Natural killer cell (primary cell): Measurements from ENCODE around the gene ST6GAL1. TPM values are rescaled to one million over a fixed set of nuclear protein-coding genes. Genes with fewer than 3 reads are reported as not detected.

ENCODE experiments used
- ATAC-seq, 3 donors: fragments of 150-1000 bp in 2 of 3; fragments of 200-7000 bp in 1 of 3; cut with Tn5 transposase; 1 replicate in 1 of 3; 2 replicates in 2 of 3; pipeline ENCODE4 v1.10.0; 2021; ENCODE audit warnings: mild to moderate bottlenecking in 2 of 3, moderate library complexity in 2 of 3
- DNase-seq, 2 donors: peaks; one replicate each; pipeline versions ENCODE4 v3.0.0 to v3.0.0-alpha.2; 2013 to 2021; ENCODE audit warnings: mixed read lengths in 1 of 2
- H3K27ac ChIP-seq: one replicate; pipeline ENCODE4 v1.5.1; 2013; ENCODE audit warnings: mild to moderate bottlenecking, low read length
- H3K27me3 ChIP-seq: one replicate; pipeline ENCODE4 v1.6.1; 2013; ENCODE audit warnings: low read length; ENCODE audit not compliant: control insufficient read depth, insufficient read depth
- H3K36me3 ChIP-seq: one replicate; pipeline ENCODE4 v1.6.1; 2013; ENCODE audit warnings: low read length; ENCODE audit not compliant: control insufficient read depth, insufficient read depth
- H3K4me1 ChIP-seq: one replicate; pipeline ENCODE4 v1.6.1; 2013; ENCODE audit warnings: low read length; ENCODE audit not compliant: control insufficient read depth, insufficient read depth
- H3K4me3 ChIP-seq: one replicate; pipeline ENCODE4 v1.5.1; 2013; ENCODE audit warnings: low read length
- H3K9me3 ChIP-seq: one replicate; pipeline ENCODE4 v1.6.1; 2013; ENCODE audit warnings: low read length; ENCODE audit not compliant: control insufficient read depth, insufficient read depth
- H3K27ac Mint-ChIP-seq, 2 donors: one replicate each; pipeline ENCODE4 v1.8.0; 2022; ENCODE audit warnings: mild to moderate bottlenecking in 2 of 2, mixed read lengths in 2 of 2, moderate library complexity in 1 of 2
- H3K27me3 Mint-ChIP-seq, 2 donors: one replicate each; pipeline ENCODE4 v1.8.0; 2022; ENCODE audit warnings: low read depth in 2 of 2, mixed read lengths in 2 of 2
- H3K36me3 Mint-ChIP-seq: one replicate; pipeline ENCODE4 v1.8.0; 2022; ENCODE audit warnings: mixed read lengths
- H3K4me1 Mint-ChIP-seq, 2 donors: one replicate each; pipeline ENCODE4 v1.8.0; 2022; ENCODE audit warnings: mixed read lengths in 2 of 2
- H3K4me3 Mint-ChIP-seq: one replicate; pipeline ENCODE4 v1.8.0; 2022; ENCODE audit warnings: mild to moderate bottlenecking, moderate library complexity, mixed read lengths
- H3K9me3 Mint-ChIP-seq, 2 donors: one replicate each; pipeline ENCODE4 v1.8.0; 2022; ENCODE audit warnings: mixed read lengths in 2 of 2
- WGBS: methylation state at CpG from one replicate; pipeline ENCODE4 v1.1.7; 2013; ENCODE audit warnings: missing lambda C conversion rate; ENCODE audit not compliant: insufficient coverage; 5-methylcytosine and 5-hydroxymethylcytosine counted together
- intact Hi-C: fragments of 100-400 bp; cut with micrococcal nuclease; formaldehyde crosslinking; loops from one replicate; pipeline ENCODE4 v1.14.2; 2022
- total RNA-seq, 4 donors: library from RNA; stranded (reverse); fragments of 120-200 nt in 1 of 4; gene quantifications; one replicate each; pipeline versions ENCODE4 v1.2.3 to v1.2.4, GENCODE V29; 2013 to 2022
- TF ChIP-seq, protein P1 (sequence below): fragments of 200-600 bp; IDR thresholded peaks from one replicate; pipeline ENCODE4 v1.8.0; 2022; ENCODE audit warnings: antibody characterized with exemption

Gene ST6GAL1
- total RNA-seq, 3 donors from 2014 or later (not counting 1 experiment from before 2014, with no cell fraction given), result 121 to 182 (median 146) TPM

DNA sequence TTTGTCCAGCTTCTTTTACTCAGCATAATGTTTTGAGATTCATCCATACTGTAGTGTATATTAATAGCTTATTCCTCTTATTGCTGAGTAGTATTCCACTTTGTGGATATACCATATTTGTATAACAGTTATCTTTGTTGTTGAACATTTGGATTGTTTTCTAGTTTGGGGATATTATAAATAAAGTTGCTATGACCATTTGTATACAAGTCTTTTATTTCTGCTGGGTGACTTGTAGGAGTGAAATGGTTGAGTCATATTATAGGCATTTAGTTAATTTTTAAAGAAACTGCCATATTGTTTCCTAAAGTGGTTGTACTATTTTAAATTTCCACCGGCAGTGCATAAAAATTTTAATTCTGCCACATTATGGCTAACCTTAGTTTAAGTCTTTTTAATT is 155.6 kb downstream of the ST6GAL1 start:
- peaks cover 4 to 5% of the 10 kb centered on the region in 2 donors for H3K9me3 Mint-ChIP-seq
- no CpG with 5 or more reads among the region's 1 CpG for WGBS
- Histone ChIP-seq H3K27ac (no peak overlapping the region), H3K4me3 (no peak overlapping the region), H3K9me3 (peaks cover 3% of the 10 kb centered on the region), H3K4me1 (peaks cover 3% of the 10 kb centered on the region), H3K27me3 (no peaks in the 10 kb centered on the region), H3K36me3 (no peaks in the 10 kb centered on the region)
- no peaks in the 10 kb centered on the region for H3K4me1 Mint-ChIP-seq
- no peak for DNase-seq
- no peaks in the 10 kb centered on the region for H3K27me3 Mint-ChIP-seq
- TF ChIP-seq, protein P1, sequence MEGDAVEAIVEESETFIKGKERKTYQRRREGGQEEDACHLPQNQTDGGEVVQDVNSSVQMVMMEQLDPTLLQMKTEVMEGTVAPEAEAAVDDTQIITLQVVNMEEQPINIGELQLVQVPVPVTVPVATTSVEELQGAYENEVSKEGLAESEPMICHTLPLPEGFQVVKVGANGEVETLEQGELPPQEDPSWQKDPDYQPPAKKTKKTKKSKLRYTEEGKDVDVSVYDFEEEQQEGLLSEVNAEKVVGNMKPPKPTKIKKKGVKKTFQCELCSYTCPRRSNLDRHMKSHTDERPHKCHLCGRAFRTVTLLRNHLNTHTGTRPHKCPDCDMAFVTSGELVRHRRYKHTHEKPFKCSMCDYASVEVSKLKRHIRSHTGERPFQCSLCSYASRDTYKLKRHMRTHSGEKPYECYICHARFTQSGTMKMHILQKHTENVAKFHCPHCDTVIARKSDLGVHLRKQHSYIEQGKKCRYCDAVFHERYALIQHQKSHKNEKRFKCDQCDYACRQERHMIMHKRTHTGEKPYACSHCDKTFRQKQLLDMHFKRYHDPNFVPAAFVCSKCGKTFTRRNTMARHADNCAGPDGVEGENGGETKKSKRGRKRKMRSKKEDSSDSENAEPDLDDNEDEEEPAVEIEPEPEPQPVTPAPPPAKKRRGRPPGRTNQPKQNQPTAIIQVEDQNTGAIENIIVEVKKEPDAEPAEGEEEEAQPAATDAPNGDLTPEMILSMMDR, result no peak
- peaks cover 20% of the 10 kb centered on the region for H3K36me3 Mint-ChIP-seq
- intact Hi-C loops, result no loop called here
- H3K4me3 Mint-ChIP-seq, result no peak overlapping the region
- no peak for ATAC-seq
- H3K27ac Mint-ChIP-seq, result no peak overlapping the region

DNA sequence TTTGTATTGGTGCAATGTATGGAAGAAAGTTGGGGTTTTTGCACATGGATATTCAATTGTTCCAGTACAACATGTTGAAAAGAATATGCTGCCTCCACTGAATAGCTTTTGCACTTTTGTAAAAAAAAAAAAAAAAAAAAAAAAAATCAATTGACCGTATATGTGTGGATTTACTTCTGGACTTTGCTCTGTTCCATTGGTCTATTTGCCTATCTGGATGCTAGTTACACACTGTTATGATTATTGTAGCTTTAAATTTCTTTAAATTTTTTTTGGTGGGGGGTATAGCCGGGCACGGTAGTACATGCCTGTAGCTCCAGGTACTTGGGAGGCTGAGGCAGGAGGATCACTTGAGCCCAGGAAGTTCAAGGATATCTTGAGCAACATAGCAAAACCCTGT is 156.5 kb downstream of the ST6GAL1 start:
- DNase-seq (no peak), ATAC-seq (no peak)
- peaks cover 3% of the 10 kb centered on the region for H3K4me1 ChIP-seq
- peaks cover 3% of the 10 kb centered on the region for H3K9me3 ChIP-seq
- Mint-ChIP-seq H3K9me3 (peaks cover 4 to 5% of the 10 kb centered on the region in 2 donors), H3K36me3 (peaks cover 20% of the 10 kb centered on the region), H3K4me1 (no peaks in the 10 kb centered on the region), H3K4me3 (no peak overlapping the region), H3K27me3 (no peaks in the 10 kb centered on the region), H3K27ac (no peak overlapping the region)
- 100% methylated on average over 2 of the region's 3 CpGs for WGBS
- H3K36me3 ChIP-seq, result no peaks in the 10 kb centered on the region
- intact Hi-C loops, result no loop called here
- TF ChIP-seq, protein P1, result no peak
- H3K4me3 ChIP-seq, result no peak overlapping the region
- no peaks in the 10 kb centered on the region for H3K27me3 ChIP-seq
- H3K27ac ChIP-seq, result no peak overlapping the region

DNA sequence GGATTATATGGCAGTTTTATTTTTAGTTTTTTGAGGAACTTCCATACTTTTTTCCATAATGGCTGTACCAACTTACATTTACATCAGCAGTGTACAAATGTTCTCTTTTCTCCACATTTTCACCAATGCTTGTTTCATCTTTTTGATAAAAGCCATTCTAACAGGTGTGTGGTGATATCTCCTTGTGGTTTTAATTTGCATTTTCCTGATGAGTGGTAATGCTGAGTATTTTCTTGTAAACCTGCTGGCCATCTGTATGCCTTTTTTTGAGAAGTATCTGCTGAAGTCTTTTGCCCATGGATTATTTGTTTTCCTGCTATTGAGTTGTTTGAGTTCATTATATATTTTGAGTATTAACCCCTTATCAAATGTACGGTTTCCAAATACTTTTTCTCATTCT is 158.4 kb downstream of the ST6GAL1 start:
- H3K27ac Mint-ChIP-seq, result no peak overlapping the region
- no peak for ATAC-seq
- no peak overlapping the region for H3K4me3 Mint-ChIP-seq
- H3K36me3 ChIP-seq, result no peaks in the 10 kb centered on the region
- H3K4me1 ChIP-seq, result no peaks in the 10 kb centered on the region
- H3K4me3 ChIP-seq, result no peak overlapping the region
- H3K4me1 Mint-ChIP-seq, result no peaks in the 10 kb centered on the region
- intact Hi-C loops, result no loop called here
- peaks cover 3% of the 10 kb centered on the region for H3K9me3 ChIP-seq
- TF ChIP-seq, protein P1, result no peak
- H3K9me3 Mint-ChIP-seq, result peaks cover 4 to 8% of the 10 kb centered on the region in 2 donors
- no peak overlapping the region for H3K27ac ChIP-seq
- H3K27me3 Mint-ChIP-seq, result no peaks in the 10 kb centered on the region
- no peak for DNase-seq
- WGBS, result no CpG with 5 or more reads among the region's 1 CpG
- H3K27me3 ChIP-seq, result no peaks in the 10 kb centered on the region
- peaks cover 20% of the 10 kb centered on the region for H3K36me3 Mint-ChIP-seq

DNA sequence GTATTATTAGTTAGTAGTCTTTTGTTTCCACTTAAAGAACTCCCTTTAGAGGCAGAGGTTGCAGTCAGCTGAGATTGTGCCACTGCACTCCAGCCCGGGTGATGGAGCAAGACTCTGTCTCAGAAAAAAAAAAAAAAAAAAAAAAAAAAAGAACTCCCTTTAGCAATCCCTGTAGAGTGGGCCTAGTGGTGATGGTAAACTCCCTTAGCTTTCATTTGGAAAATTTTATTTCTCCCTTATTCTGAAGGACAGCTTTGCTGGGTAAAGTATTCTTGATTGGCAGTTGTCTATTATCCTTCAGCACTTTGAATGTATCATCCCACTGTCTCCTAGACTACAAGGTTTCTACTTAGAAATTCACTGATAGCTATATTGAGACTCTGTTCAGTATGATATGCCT is 163.0 kb downstream of the ST6GAL1 start:
- Histone ChIP-seq H3K9me3 (no peaks in the 10 kb centered on the region), H3K4me3 (no peak overlapping the region), H3K4me1 (no peaks in the 10 kb centered on the region), H3K27ac (no peak overlapping the region), H3K36me3 (no peaks in the 10 kb centered on the region), H3K27me3 (no peaks in the 10 kb centered on the region)
- Mint-ChIP-seq H3K4me1 (peaks cover 0 to 12% of the 10 kb centered on the region in 2 donors), H3K36me3 (peaks cover 16% of the 10 kb centered on the region), H3K9me3 (peaks cover 1 to 8% of the 10 kb centered on the region in 2 donors), H3K4me3 (no peak overlapping the region), H3K27ac (no peak overlapping the region), H3K27me3 (no peaks in the 10 kb centered on the region)
- TF ChIP-seq, protein P1, result no peak
- ATAC-seq (no peak), DNase-seq (no peak)
- intact Hi-C loops, result no loop called here
- WGBS, result no CpG with 5 or more reads among the region's 1 CpG
